ENCODE results near the gene SCGB3A2. TPM values are rescaled to one million over a fixed set of nuclear protein-coding genes. Genes with fewer than 3 reads are reported as not detected.

SCGB3A2 gene
- total RNA-seq, 1 experiment from 2014 or later: 0.51 TPM

DNA sequence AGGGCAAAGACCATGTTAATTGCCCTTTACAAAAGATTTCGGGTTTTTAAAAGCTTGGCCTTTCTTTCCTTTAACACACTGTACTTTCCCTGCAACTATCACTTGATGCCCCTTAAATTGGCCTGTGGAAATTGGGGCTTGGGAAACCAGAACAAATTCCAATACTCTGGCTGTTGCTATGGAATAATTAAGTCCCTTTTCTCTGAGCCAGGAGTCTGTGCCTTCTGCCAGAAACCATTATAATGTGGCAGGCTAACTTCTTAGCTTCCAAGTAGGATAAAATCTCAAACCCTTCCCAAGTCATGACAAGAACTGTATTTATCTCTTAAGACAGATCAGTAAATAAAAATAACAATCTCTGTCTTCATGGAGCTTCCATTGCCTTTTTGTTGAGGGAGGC is 46.0 kb upstream of the SCGB3A2 start:
- ChIA-PET POLR2A (ENCODE audit: unreplicated experiment) (no interaction called here), CTCF (no interaction called here)
- H3K9ac ChIP-seq (ENCODE audit: low read length): no peak overlapping the region
- no peak overlapping the region for H3K4me2 ChIP-seq (ENCODE audit: low read length)
- no peak overlapping the region for H3K27ac ChIP-seq (ENCODE audit: low read length)
- ATAC-seq: no peak
- no peaks in the 10 kb centered on the region for H3F3A ChIP-seq (ENCODE audit: low read length, unreplicated experiment)
- no peaks in the 10 kb centered on the region for H3K79me2 ChIP-seq (ENCODE audit: low read length)
- no peaks in the 10 kb centered on the region for H3K9me3 ChIP-seq (ENCODE audit: low read length)
- no peaks in the 10 kb centered on the region for H3K9me2 ChIP-seq (replicated peaks; ENCODE audit: low read length)
- no peak for DNase-seq
- H3K4me1 ChIP-seq (ENCODE audit: insufficient read depth, low read length): peaks cover 23% of the 10 kb centered on the region
- intact Hi-C loops (cut with micrococcal nuclease): no loop called here
- H3K27me3 ChIP-seq (ENCODE audit: low read length): no peaks in the 10 kb centered on the region
- no peaks in the 10 kb centered on the region for H4K20me1 ChIP-seq (ENCODE audit: low read length)
- H2AFZ ChIP-seq (ENCODE audit: low read length): no peak overlapping the region
- no peaks in the 10 kb centered on the region for H3K36me3 ChIP-seq (ENCODE audit: low read depth, low read length)
- H3K4me3 ChIP-seq (ENCODE audit: low read length): no peak overlapping the region
- TF ChIP-seq EZH2 (IDR thresholded peaks at IDR 0.05; ENCODE audit: low read length, unreplicated experiment): no peak
- TF ChIP-seq EZH2phosphoT487 (IDR thresholded peaks at IDR 0.05; ENCODE audit: borderline replicate concordance, low read length): no peak
- TF ChIP-seq, protein P1, sequence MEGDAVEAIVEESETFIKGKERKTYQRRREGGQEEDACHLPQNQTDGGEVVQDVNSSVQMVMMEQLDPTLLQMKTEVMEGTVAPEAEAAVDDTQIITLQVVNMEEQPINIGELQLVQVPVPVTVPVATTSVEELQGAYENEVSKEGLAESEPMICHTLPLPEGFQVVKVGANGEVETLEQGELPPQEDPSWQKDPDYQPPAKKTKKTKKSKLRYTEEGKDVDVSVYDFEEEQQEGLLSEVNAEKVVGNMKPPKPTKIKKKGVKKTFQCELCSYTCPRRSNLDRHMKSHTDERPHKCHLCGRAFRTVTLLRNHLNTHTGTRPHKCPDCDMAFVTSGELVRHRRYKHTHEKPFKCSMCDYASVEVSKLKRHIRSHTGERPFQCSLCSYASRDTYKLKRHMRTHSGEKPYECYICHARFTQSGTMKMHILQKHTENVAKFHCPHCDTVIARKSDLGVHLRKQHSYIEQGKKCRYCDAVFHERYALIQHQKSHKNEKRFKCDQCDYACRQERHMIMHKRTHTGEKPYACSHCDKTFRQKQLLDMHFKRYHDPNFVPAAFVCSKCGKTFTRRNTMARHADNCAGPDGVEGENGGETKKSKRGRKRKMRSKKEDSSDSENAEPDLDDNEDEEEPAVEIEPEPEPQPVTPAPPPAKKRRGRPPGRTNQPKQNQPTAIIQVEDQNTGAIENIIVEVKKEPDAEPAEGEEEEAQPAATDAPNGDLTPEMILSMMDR (conservative IDR thresholded peaks at IDR 0.05; ENCODE audit: low read depth, low read length): no peak
- no TSS peak for BruUV-seq (replicated peaks)

DNA sequence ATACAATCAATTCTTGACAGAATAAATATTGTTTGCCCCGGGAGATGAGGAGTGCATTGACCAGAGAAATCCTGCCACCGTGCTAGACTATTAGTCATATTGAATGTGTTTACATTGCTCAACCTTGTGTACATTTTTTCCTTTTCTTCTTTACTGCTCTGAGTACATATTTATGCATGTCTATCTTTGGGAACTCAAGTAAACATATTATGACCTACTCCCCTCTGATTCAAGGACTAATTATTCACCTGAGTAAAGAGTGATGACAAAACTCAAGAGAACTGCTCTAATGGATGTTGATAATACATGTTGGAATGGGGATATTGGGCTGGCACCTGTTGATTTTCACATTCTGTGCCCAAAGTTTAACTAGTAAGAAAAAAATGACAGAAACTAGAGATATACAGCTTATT is 43.1 kb upstream of the SCGB3A2 start:
- H3K79me2 ChIP-seq (ENCODE audit: low read length): no peaks in the 10 kb centered on the region
- H3K27me3 ChIP-seq (ENCODE audit: low read length): no peaks in the 10 kb centered on the region
- no peak for TF ChIP-seq EZH2 (IDR thresholded peaks at IDR 0.05; ENCODE audit: low read length, unreplicated experiment)
- TF ChIP-seq, protein P1 (conservative IDR thresholded peaks at IDR 0.05; ENCODE audit: low read depth, low read length): no peak
- TF ChIP-seq EZH2phosphoT487 (IDR thresholded peaks at IDR 0.05; ENCODE audit: borderline replicate concordance, low read length): no peak
- intact Hi-C loops (cut with micrococcal nuclease): loop anchor here (1.0 to 2.0 kb wide), 3 partner anchors 38 to 269 kb away; no protein-coding TSS in a partner anchor
- H3K9me2 ChIP-seq (replicated peaks; ENCODE audit: low read length): no peaks in the 10 kb centered on the region
- ATAC-seq (peak; percentile 98), DNase-seq (peak; percentile 97)
- H2AFZ ChIP-seq (ENCODE audit: low read length): no peak overlapping the region
- no TSS peak for BruUV-seq (replicated peaks)
- no peak overlapping the region for H3K4me3 ChIP-seq (ENCODE audit: low read length)
- H3K36me3 ChIP-seq (ENCODE audit: low read depth, low read length): no peaks in the 10 kb centered on the region
- ChIA-PET CTCF (no interaction called here), POLR2A (ENCODE audit: unreplicated experiment) (no interaction called here)
- no peaks in the 10 kb centered on the region for H3F3A ChIP-seq (ENCODE audit: low read length, unreplicated experiment)
- no peaks in the 10 kb centered on the region for H4K20me1 ChIP-seq (ENCODE audit: low read length)
- peak overlapping the region; percentile 37 for H3K4me2 ChIP-seq (ENCODE audit: low read length)
- H3K27ac ChIP-seq (ENCODE audit: low read length): peak overlapping the region; percentile 12
- H3K4me1 ChIP-seq (ENCODE audit: insufficient read depth, low read length): peaks cover 23% of the 10 kb centered on the region
- H3K9ac ChIP-seq (ENCODE audit: low read length): no peak overlapping the region
- no peaks in the 10 kb centered on the region for H3K9me3 ChIP-seq (ENCODE audit: low read length)

DNA sequence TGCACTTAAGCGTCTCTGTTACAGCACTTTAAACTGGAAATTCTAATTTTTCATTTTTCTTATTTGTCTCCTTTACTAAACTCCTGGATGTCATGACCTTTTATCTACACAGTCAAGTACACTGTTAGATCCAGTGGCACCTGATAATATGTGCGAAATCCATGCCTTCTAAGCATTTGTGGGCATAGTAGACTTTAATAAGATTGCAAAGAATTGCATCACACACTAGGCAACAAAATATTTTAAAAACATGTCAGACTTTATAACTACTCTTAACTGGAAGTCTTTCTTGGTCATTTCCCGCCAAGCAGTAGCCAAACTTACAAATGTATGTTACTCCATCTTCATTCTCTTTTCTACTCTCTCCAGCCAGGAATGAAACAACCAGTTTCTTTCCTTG is 42.1 kb upstream of the SCGB3A2 start:
- H3K27ac ChIP-seq (ENCODE audit: low read length): no peak overlapping the region
- H3K36me3 ChIP-seq (ENCODE audit: low read depth, low read length): no peaks in the 10 kb centered on the region
- H3K4me1 ChIP-seq (ENCODE audit: insufficient read depth, low read length): peaks cover 23% of the 10 kb centered on the region
- POLR2A ChIA-PET (ENCODE audit: unreplicated experiment): no interaction called here
- H3K9me3 ChIP-seq (ENCODE audit: low read length): no peaks in the 10 kb centered on the region
- no peak overlapping the region for H3K4me3 ChIP-seq (ENCODE audit: low read length)
- no peaks in the 10 kb centered on the region for H3K27me3 ChIP-seq (ENCODE audit: low read length)
- H4K20me1 ChIP-seq (ENCODE audit: low read length): no peaks in the 10 kb centered on the region
- H3F3A ChIP-seq (ENCODE audit: low read length, unreplicated experiment): no peaks in the 10 kb centered on the region
- no peak for TF ChIP-seq EZH2 (IDR thresholded peaks at IDR 0.05; ENCODE audit: low read length, unreplicated experiment)
- no peak for TF ChIP-seq EZH2phosphoT487 (IDR thresholded peaks at IDR 0.05; ENCODE audit: borderline replicate concordance, low read length)
- TF ChIP-seq, protein P1 (conservative IDR thresholded peaks at IDR 0.05; ENCODE audit: low read depth, low read length): no peak
- H3K4me2 ChIP-seq (ENCODE audit: low read length): peak overlapping the region; percentile 37; the same call in 1 of the 2 replicates
- intact Hi-C loops (cut with micrococcal nuclease): no loop called here
- CTCF ChIA-PET: no interaction called here
- no peak for ATAC-seq
- BruUV-seq (replicated peaks): no TSS peak
- no peaks in the 10 kb centered on the region for H3K9me2 ChIP-seq (replicated peaks; ENCODE audit: low read length)
- H2AFZ ChIP-seq (ENCODE audit: low read length): no peak overlapping the region
- no peak for DNase-seq
- H3K79me2 ChIP-seq (ENCODE audit: low read length): no peaks in the 10 kb centered on the region
- H3K9ac ChIP-seq (ENCODE audit: low read length): no peak overlapping the region

Measured in PC-3 (cell line).